HUES48 (cell line): ENCODE data around the gene HELB.

Source experiments
- H3K27ac ChIP-seq: one replicate; pipeline ENCODE4 v1.7.0; 2013; ENCODE audit warnings: low read depth, low read length, inconsistent platforms
- H3K27me3 ChIP-seq: 2 replicates; pipeline ENCODE4 v1.6.1; 2013; ENCODE audit warnings: mild to moderate bottlenecking, low read length; ENCODE audit not compliant: control insufficient read depth, insufficient read depth
- H3K36me3 ChIP-seq: 2 replicates; pipeline ENCODE4 v1.6.1; 2013; ENCODE audit warnings: low read length; ENCODE audit not compliant: control insufficient read depth, insufficient read depth
- H3K4me1 ChIP-seq: 2 replicates; pipeline ENCODE4 v1.6.1; 2013; ENCODE audit warnings: mild to moderate bottlenecking, low read length; ENCODE audit not compliant: control insufficient read depth, insufficient read depth
- H3K4me3 ChIP-seq: 2 replicates; pipeline ENCODE4 v1.5.1; 2013; ENCODE audit warnings: mild to moderate bottlenecking, low read depth, low read length
- H3K9ac ChIP-seq: 2 replicates; pipeline ENCODE4 v1.6.1; 2013; ENCODE audit warnings: mild to moderate bottlenecking, low read depth, low read length, moderate library complexity
- H3K9me3 ChIP-seq: 2 replicates; pipeline ENCODE4 v1.6.1; 2013; ENCODE audit warnings: low read length; ENCODE audit not compliant: control insufficient read depth, insufficient read depth

Gene HELB

DNA sequence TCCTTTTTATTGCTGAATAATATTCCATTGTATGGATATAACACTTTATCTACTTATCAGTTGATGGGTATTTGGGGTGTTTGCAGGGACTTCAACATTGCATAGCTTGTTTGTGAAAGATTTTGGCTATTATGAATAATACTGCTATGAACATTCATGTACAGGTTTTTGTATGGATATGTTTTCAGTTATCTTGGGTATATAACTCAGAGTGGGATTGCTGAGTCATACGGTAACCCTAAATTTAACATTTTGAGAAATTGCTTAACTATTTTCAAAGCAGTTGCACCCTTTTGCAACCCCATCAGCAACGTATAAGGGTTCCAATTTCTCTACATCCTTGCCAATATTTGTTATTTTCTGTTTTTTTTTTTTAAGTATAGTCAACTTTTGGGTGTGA, 27.3 kb upstream of the HELB start:
- H3K27ac ChIP-seq: no peak overlapping the region
- H3K9me3 ChIP-seq: no peaks in the 10 kb centered on the region
- H3K4me3 ChIP-seq: no peak overlapping the region
- H3K36me3 ChIP-seq: no peaks in the 10 kb centered on the region
- H3K27me3 ChIP-seq: no peaks in the 10 kb centered on the region
- peaks cover 12% of the 10 kb centered on the region for H3K4me1 ChIP-seq
- no peak overlapping the region for H3K9ac ChIP-seq

DNA sequence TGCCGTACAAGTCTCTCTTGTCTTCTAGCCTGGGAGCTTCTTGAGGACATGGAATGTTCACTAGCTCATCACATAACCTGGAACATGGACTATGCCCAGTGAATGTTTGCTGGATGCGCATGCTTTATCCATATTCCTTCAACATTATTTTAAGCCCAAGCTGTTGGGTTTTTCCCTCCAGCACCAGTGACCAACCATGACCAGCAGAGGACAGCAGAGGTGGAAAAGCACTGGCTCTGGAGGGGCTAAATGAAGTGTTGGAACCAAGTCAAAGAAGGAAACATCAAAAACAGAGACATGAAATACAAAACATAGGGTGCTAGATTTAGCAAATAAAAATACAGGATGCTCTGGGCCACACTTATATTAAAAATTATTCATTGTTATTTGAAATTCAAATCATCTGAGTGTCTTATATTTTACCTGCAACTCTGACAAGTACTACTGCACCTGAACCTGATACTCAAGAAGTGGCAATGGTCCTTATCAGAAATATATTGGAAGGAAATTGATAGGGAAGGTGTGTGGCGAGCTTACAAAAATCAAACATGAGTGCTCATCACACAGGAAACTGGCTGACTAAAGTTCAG, 23.1 kb upstream of the HELB start:
- no peaks in the 10 kb centered on the region for H3K36me3 ChIP-seq
- H3K9ac ChIP-seq: no peak overlapping the region
- no peaks in the 10 kb centered on the region for H3K27me3 ChIP-seq
- no peaks in the 10 kb centered on the region for H3K4me1 ChIP-seq
- H3K27ac ChIP-seq: no peak overlapping the region
- H3K9me3 ChIP-seq: no peaks in the 10 kb centered on the region
- H3K4me3 ChIP-seq: no peak overlapping the region

DNA sequence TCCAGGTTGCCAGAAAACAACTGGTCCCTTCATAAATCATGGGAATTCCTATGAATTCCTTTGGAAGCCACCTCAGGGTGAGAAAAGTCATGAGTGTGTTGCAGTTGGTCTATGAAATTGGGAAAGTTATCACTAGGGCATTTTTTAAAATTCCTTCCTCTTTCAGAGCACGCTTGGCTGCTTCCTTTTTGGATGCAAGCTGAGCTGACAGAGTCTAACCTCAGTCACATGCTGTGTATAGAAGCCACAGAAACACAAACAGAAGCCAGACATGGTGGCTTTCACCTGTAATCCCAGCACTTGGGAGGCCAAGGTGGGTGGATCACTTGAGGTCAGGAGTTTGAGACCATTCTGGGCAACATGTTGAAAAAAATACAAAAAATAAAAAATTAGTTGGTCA, 21.7 kb upstream of the HELB start:
- H3K9ac ChIP-seq: no peak overlapping the region
- no peak overlapping the region for H3K27ac ChIP-seq
- H3K27me3 ChIP-seq: no peaks in the 10 kb centered on the region
- no peak overlapping the region for H3K4me3 ChIP-seq
- H3K9me3 ChIP-seq: no peaks in the 10 kb centered on the region
- no peaks in the 10 kb centered on the region for H3K4me1 ChIP-seq
- H3K36me3 ChIP-seq: no peaks in the 10 kb centered on the region

DNA sequence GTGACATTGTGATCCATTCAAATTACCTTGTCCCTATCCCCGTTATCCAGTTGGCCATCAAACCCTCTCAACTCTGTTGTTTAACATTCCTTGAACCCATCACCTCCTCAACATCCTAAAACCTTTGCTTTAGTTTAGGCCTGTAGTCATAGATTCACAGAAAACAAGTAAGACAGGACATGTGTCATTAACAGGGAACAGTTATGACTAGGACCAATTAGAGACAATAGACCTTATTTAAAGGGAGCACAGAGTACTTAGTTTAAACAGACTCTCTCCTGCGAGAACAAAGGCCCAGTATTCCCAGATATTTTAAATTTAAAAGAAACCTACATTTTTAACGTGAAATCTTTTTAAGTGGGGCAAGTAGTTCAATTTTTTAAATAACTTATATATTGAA, 20.0 kb upstream of the HELB start:
- Histone ChIP-seq H3K36me3 (no peaks in the 10 kb centered on the region), H3K4me1 (no peaks in the 10 kb centered on the region), H3K27ac (no peak overlapping the region), H3K9me3 (no peaks in the 10 kb centered on the region), H3K4me3 (no peak overlapping the region), H3K9ac (no peak overlapping the region), H3K27me3 (no peaks in the 10 kb centered on the region)

- Histone ChIP-seq H3K4me3 (no peak overlapping the region), H3K9ac (no peak overlapping the region), H3K9me3 (no peaks in the 10 kb centered on the region), H3K36me3 (no peaks in the 10 kb centered on the region), H3K27me3 (no peaks in the 10 kb centered on the region), H3K4me1 (no peaks in the 10 kb centered on the region), H3K27ac (no peak overlapping the region)
Observed at GRCh38 chr12:66287275-66287674, 15.0 kb upstream of the HELB start.

DNA sequence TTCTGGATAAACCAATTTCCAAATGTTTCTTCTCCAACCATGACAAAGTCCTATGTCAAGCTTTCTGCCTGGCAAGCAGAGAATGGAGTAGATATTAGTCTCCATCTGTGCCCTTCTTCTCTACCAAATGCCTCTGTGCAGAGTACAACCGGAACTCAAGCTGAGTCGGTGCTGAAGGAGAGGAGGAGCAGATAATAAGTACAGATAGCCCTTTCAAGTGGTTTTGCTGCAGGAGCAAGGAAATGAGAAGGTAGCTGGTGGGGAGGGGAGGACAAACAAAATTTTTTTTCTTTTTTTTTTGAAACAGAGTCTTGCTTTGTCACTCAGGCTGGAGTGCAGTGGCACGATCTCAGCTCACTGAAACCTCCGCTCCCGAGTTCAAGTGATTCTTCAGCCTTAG, 14.2 kb upstream of the HELB start:
- H3K27me3 ChIP-seq: no peaks in the 10 kb centered on the region
- H3K4me1 ChIP-seq: no peaks in the 10 kb centered on the region
- H3K9me3 ChIP-seq: no peaks in the 10 kb centered on the region
- no peak overlapping the region for H3K4me3 ChIP-seq
- H3K9ac ChIP-seq: no peak overlapping the region
- H3K27ac ChIP-seq: no peak overlapping the region
- H3K36me3 ChIP-seq: no peaks in the 10 kb centered on the region

DNA sequence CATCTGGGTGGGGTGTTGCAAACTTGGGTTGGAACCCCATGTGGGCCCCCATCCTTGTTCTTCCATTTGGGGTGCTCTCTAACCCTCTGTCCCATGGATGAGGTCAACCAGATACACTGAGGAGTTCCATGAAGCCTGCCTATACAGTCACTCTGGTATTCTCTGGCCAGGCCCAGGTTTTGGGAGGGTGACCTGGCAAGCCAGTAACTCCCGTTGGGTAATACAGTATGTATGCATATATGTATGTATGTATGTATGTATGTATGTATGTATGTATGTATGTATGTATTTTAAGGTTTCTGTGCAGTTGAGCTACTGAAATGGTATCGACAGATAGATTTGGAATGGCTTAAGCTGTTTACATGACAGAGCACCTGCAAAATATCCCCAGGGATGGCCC, 12.8 kb upstream of the HELB start:
- Histone ChIP-seq H3K9me3 (no peaks in the 10 kb centered on the region), H3K9ac (no peak overlapping the region), H3K27ac (no peak overlapping the region), H3K36me3 (no peaks in the 10 kb centered on the region), H3K4me1 (no peaks in the 10 kb centered on the region), H3K4me3 (no peak overlapping the region), H3K27me3 (no peaks in the 10 kb centered on the region)

GRCh38 chr12:66290716-66291200, 11.5 kb upstream of the HELB start:
- Histone ChIP-seq H3K27me3 (no peaks in the 10 kb centered on the region), H3K36me3 (no peaks in the 10 kb centered on the region), H3K9me3 (no peaks in the 10 kb centered on the region), H3K9ac (no peak overlapping the region), H3K4me3 (no peak overlapping the region), H3K4me1 (no peaks in the 10 kb centered on the region), H3K27ac (no peak overlapping the region)

- Histone ChIP-seq H3K9ac (no peak overlapping the region), H3K9me3 (no peaks in the 10 kb centered on the region), H3K27me3 (0 out of 2 replicates have a peak, but pooled peaks cover 4% of the 10 kb centered on the region), H3K4me3 (no peak overlapping the region), H3K4me1 (no peaks in the 10 kb centered on the region), H3K36me3 (no peaks in the 10 kb centered on the region), H3K27ac (no peak overlapping the region)
Observed at GRCh38 chr12:66296176-66296683, 6.1 kb upstream of the HELB start.

DNA sequence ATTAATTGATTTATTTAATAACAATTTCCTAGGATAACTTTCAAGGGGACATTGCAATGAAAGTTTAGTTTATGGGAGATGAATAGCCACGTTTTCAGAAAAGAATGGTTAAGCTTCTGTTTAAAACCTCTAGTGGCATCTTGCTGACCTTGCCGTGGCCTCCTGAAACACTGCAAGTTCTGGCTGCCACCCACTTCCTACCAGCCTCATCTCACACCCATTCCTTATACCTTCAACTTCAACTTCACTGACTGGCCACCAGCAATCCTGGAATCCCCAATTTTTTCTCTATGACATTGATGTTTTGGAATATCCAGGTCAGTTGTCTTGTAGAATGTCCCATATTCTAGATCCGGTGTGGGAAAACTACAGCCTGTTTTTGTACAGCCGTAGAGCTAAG, 5.2 kb upstream of the HELB start:
- no peak overlapping the region for H3K4me3 ChIP-seq
- no peak overlapping the region for H3K9ac ChIP-seq

GRCh38 chr12:66297923-66298322, 4.4 kb upstream of the HELB start:
- peaks cover 3% of the 10 kb centered on the region; the same call in 1 of the 2 replicates for H3K4me1 ChIP-seq
- H3K27me3 ChIP-seq: peaks cover 10% of the 10 kb centered on the region; the same call in 1 of the 2 replicates
- H3K27ac ChIP-seq: no peak overlapping the region
- H3K4me3 ChIP-seq: no peak overlapping the region
- no peaks in the 10 kb centered on the region for H3K36me3 ChIP-seq
- H3K9ac ChIP-seq: no peak overlapping the region
- H3K9me3 ChIP-seq: no peaks in the 10 kb centered on the region

More for the DNA sequence above, 5.2 kb upstream of the HELB start:
- Histone ChIP-seq H3K36me3 (no peaks in the 10 kb centered on the region), H3K9me3 (no peaks in the 10 kb centered on the region), H3K27ac (no peak overlapping the region), H3K27me3 (peaks cover 10% of the 10 kb centered on the region; the same call in 1 of the 2 replicates), H3K4me1 (peaks cover 3% of the 10 kb centered on the region; the same call in 1 of the 2 replicates)
